Measurements from ENCODE around the gene ZNF672. TPM values are rescaled to one million over a fixed set of nuclear protein-coding genes. Genes with fewer than 3 reads are reported as not detected.

ZNF672 gene
- total and polyA plus RNA-seq, 2 experiments from 2014 or later = 10.3 to 39.7 TPM

DNA sequence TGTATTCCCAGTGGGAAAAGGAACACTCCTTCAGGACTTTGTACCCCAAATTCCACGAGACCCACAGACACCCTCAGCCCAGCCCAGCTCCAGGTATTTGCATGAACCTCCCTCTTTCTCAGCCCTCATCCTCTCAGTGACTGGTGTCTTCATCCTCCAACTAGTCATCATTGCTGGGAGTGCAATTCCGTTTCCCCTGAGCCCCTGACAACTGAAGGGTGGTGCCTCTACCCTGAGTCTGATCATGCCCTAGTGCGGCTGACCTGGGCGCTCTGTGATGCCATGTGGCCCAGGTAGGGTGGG, 24.6 kb downstream of the ZNF672 start:
- peaks cover 26% of the 10 kb centered on the region for H3K27me3 Mint-ChIP-seq (ENCODE audit: insufficient read depth, low read depth, poor library complexity)
- H3K4me3 Mint-ChIP-seq = peak overlapping the region; percentile 73
- Histone ChIP-seq H3K27me3 (ENCODE audit: insufficient read depth) (peaks cover 51% of the 10 kb centered on the region), H3K4me3 (peak overlapping the region; percentile 79), H3K4me1 (ENCODE audit: insufficient read depth) (peaks cover 19% of the 10 kb centered on the region), H3K27ac (ENCODE audit: low read depth) (no peak overlapping the region), H2AFZ (peak overlapping the region; percentile 97), H4K20me1 (replicated peaks; ENCODE audit: insufficient read depth) (no peaks in the 10 kb centered on the region), H3K9me2 (ENCODE audit: insufficient read depth) (no peaks in the 10 kb centered on the region), H3K4me2 (peak overlapping the region; percentile 98), H3K36me3 (ENCODE audit: insufficient read depth) (no peaks in the 10 kb centered on the region), H3K79me2 (replicated peaks; ENCODE audit: insufficient read depth) (no peaks in the 10 kb centered on the region), H3F3A (replicated peaks; ENCODE audit: low read depth) (0 out of 2 replicates have a peak, but pooled peaks cover 8% of the 10 kb centered on the region)
- TF ChIP-seq STAT1 (IDR thresholded peaks at IDR 0.05; ENCODE audit: unreplicated experiment) (no peak), ZNF462 (CRISPR knock-in tag; IDR thresholded peaks at IDR 0.05) (no peak), ZNF331 (CRISPR knock-in tag; IDR thresholded peaks at IDR 0.05; ENCODE audit: low read depth) (no peak)
- TF ChIP-seq, protein P1, sequence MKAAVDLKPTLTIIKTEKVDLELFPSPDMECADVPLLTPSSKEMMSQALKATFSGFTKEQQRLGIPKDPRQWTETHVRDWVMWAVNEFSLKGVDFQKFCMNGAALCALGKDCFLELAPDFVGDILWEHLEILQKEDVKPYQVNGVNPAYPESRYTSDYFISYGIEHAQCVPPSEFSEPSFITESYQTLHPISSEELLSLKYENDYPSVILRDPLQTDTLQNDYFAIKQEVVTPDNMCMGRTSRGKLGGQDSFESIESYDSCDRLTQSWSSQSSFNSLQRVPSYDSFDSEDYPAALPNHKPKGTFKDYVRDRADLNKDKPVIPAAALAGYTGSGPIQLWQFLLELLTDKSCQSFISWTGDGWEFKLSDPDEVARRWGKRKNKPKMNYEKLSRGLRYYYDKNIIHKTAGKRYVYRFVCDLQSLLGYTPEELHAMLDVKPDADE (IDR thresholded peaks at IDR 0.05) = no peak
- DNase-seq (ENCODE audit: low spot score) (no peak), ATAC-seq (no peak)
- no peaks in the 10 kb centered on the region; the same call in 2 of the 3 replicates for H3K36me3 Mint-ChIP-seq (ENCODE audit: low read depth)
- H3K27ac Mint-ChIP-seq = no peak overlapping the region
- H3K4me1 Mint-ChIP-seq = peaks cover 23% of the 10 kb centered on the region
- no peaks in the 10 kb centered on the region; the same call in 2 of the 3 replicates for H3K9me3 Mint-ChIP-seq
